Fibroblast of lung (primary cell): ENCODE measurements around the gene SSBP1. TPM values are rescaled to one million over a fixed set of nuclear protein-coding genes. Genes with fewer than 3 reads are reported as not detected.

ENCODE experiments used
- DNase-seq, 2 donors: peaks; one replicate each; pipeline versions ENCODE4 v3.0.0 to v3.0.0-alpha.2; 2010; ENCODE audit warnings: low read depth in 2 of 2
- H2AFZ ChIP-seq: 2 replicates; pipeline ENCODE4 v1.5.1; 2012; ENCODE audit warnings: low read length, control low read depth, inconsistent platforms
- H3K27ac ChIP-seq: 2 replicates; pipeline ENCODE4 v1.5.1; 2011; ENCODE audit warnings: low read length, control low read depth; ENCODE audit not compliant: insufficient read depth
- H3K27me3 ChIP-seq: 2 replicates; pipeline ENCODE4 v1.5.1; 2011; ENCODE audit warnings: mild to moderate bottlenecking, low read length; ENCODE audit not compliant: control insufficient read depth, insufficient read depth
- H3K36me3 ChIP-seq: 2 replicates; pipeline ENCODE4 v1.5.1; 2011; ENCODE audit warnings: low read length; ENCODE audit not compliant: control insufficient read depth, insufficient read depth
- H3K4me1 ChIP-seq: 2 replicates; pipeline ENCODE4 v1.5.1; 2011; ENCODE audit warnings: low read length; ENCODE audit not compliant: control insufficient read depth, insufficient read depth; ENCODE audit errors: extremely low read depth
- H3K4me2 ChIP-seq: 2 replicates; pipeline ENCODE4 v1.5.1; 2011; ENCODE audit warnings: low read length, control low read depth; ENCODE audit not compliant: insufficient read depth; ENCODE audit errors: extremely low read depth
- H3K4me3 ChIP-seq, 4 experiments: fragments of 200-600 bp in 1 of 4; sonication (generic) in 1 of 4; replicated peaks in 1 of 4; 2 replicates each; pipeline ENCODE4 v1.5.1; 2011 to 2016; ENCODE audit warnings: low read length in 4 of 4, low read depth in 3 of 4, mild to moderate bottlenecking in 3 of 4, control low read depth in 2 of 4, inconsistent platforms in 1 of 4, mixed read lengths in 1 of 4; ENCODE audit not compliant: insufficient read depth in 1 of 4; ENCODE audit errors: control extremely low read depth in 1 of 4
- H3K79me2 ChIP-seq: 2 replicates; pipeline ENCODE4 v1.5.1; 2012; ENCODE audit warnings: mild to moderate bottlenecking, low read length, inconsistent platforms; ENCODE audit not compliant: control insufficient read depth, insufficient read depth
- H3K9ac ChIP-seq: 2 replicates; pipeline ENCODE4 v1.5.1; 2011; ENCODE audit warnings: mild to moderate bottlenecking, low read length, control low read depth; ENCODE audit not compliant: insufficient read depth
- H3K9me3 ChIP-seq: 2 replicates; pipeline ENCODE4 v1.5.1; 2012; ENCODE audit warnings: low read depth, low read length; ENCODE audit not compliant: control insufficient read depth, insufficient read depth
- H4K20me1 ChIP-seq: 2 replicates; pipeline ENCODE4 v1.5.1; 2011; ENCODE audit warnings: low read length; ENCODE audit not compliant: control insufficient read depth, insufficient read depth; ENCODE audit errors: extremely low read depth
- CTCF ChIP-seq, 2 donors: IDR thresholded peaks in 1 of 2; conservative IDR thresholded peaks in 1 of 2; 1 replicate in 1 of 2; 2 replicates in 1 of 2; pipeline ENCODE4 v1.5.1; 2011 to 2012; ENCODE audit warnings: low read length in 2 of 2, control low read depth in 1 of 2, inconsistent platforms in 1 of 2, low read depth in 1 of 2, mild to moderate bottlenecking in 1 of 2
- EZH2 ChIP-seq: IDR thresholded peaks from 2 replicates; pipeline ENCODE4 v1.5.1; 2012; ENCODE audit warnings: low read length, control low read depth, mild to moderate bottlenecking; ENCODE audit errors: missing control alignments
- polyA plus RNA-seq, 2 donors: library from polyadenylated mRNA; depleted of rRNA in 1 of 2; stranded (reverse) in 1 of 2; unstranded in 1 of 2; fragments of >200 nt; gene quantifications; 2 replicates each; pipeline ENCODE4 v1.2.1, GENCODE V29; 2011 to 2012; ENCODE audit warnings: missing spikeins in 1 of 2
- total RNA-seq: library from RNA; depleted of rRNA; stranded (reverse); fragments of >200 nt; gene quantifications from 2 replicates; pipeline ENCODE4 v1.2.1, GENCODE V29; 2014

SSBP1 gene
- total and polyA plus RNA-seq, 2 donors (not counting 1 experiment from before 2014, with no cell fraction given), result 119 to 209 TPM

- H3K27ac ChIP-seq, result no peak overlapping the region
- no peak overlapping the region for H3K4me3 ChIP-seq
- DNase-seq, result no peak
- H2AFZ ChIP-seq, result no peak overlapping the region
- H3K9me3 ChIP-seq, result no peaks in the 10 kb centered on the region
- H3K4me1 ChIP-seq, result no peaks in the 10 kb centered on the region
- H3K36me3 ChIP-seq, result no peaks in the 10 kb centered on the region
- TF ChIP-seq CTCF (conservative IDR thresholded peaks at IDR 0.05 in 1 of 2, IDR thresholded peaks at IDR 0.05 in 1 of 2; ENCODE audit: low read depth in 1 of 2, low read length in 2 of 2) (no peak), EZH2 (no peak)
- H3K9ac ChIP-seq, result no peak overlapping the region
- H3K27me3 ChIP-seq, result no peaks in the 10 kb centered on the region
- no peaks in the 10 kb centered on the region for H3K79me2 ChIP-seq
- H4K20me1 ChIP-seq, result no peaks in the 10 kb centered on the region
- no peak overlapping the region for H3K4me2 ChIP-seq
These were observed 38.3 kb upstream of the SSBP1 start for GRCh38 chr7:141699860-141700259.

- Histone ChIP-seq H3K4me3 (peak overlapping the region in 2 of 4 experiments; percentile 54 to 71), H3K27ac (no peak overlapping the region), H3K4me1 (no peaks in the 10 kb centered on the region), H3K9me3 (no peaks in the 10 kb centered on the region), H3K9ac (no peak overlapping the region), H2AFZ (no peak overlapping the region), H3K36me3 (no peaks in the 10 kb centered on the region), H3K4me2 (peak overlapping the region; percentile 73), H3K27me3 (no peaks in the 10 kb centered on the region), H4K20me1 (no peaks in the 10 kb centered on the region), H3K79me2 (no peaks in the 10 kb centered on the region)
- no peak for DNase-seq
- TF ChIP-seq EZH2 (no peak), CTCF (conservative IDR thresholded peaks at IDR 0.05 in 1 of 2, IDR thresholded peaks at IDR 0.05 in 1 of 2; ENCODE audit: low read depth in 1 of 2, low read length in 2 of 2) (no peak)
These were observed 37.8 kb upstream of the SSBP1 start for GRCh38 chr7:141700296-141700847.

DNA sequence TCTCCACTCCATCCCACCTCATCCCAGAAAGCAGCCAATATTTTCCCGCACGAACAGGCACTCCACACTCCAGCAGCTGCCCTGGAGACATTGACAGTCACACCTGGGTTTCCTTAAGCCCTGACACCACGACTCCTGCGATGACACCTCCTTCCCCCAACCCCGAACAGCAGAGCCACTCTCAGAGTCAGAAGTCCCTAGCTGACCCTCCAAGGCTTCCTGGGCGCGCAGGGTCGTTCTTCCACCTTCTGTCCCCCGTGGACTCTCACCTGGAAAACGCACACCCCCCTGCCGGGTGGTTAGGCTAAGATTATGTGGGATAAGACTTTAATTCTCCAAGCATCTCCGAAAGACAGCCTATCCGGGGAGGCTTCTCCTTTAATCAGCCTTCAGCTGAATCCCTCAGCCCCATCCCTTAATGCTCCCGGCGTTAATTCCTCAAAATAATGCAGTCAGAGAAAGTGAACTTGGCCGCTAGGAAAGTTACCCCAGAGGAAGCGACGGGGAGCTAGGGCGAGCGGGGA is 37.2 kb upstream of the SSBP1 start:
- Histone ChIP-seq H3K9me3 (no peaks in the 10 kb centered on the region), H4K20me1 (no peaks in the 10 kb centered on the region), H3K27me3 (no peaks in the 10 kb centered on the region), H2AFZ (no peak overlapping the region), H3K79me2 (no peaks in the 10 kb centered on the region), H3K4me2 (peak overlapping the region; percentile 73), H3K4me1 (no peaks in the 10 kb centered on the region), H3K4me3 (peak overlapping the region in 2 of 4 experiments; percentile 54 to 71), H3K9ac (no peak overlapping the region), H3K27ac (no peak overlapping the region), H3K36me3 (no peaks in the 10 kb centered on the region)
- TF ChIP-seq CTCF (conservative IDR thresholded peaks at IDR 0.05 in 1 of 2, IDR thresholded peaks at IDR 0.05 in 1 of 2; ENCODE audit: low read depth in 1 of 2, low read length in 2 of 2) (no peak), EZH2 (no peak)
- no peak for DNase-seq
